Measurements from ENCODE around the gene RAP1GAP2.

The RAP1GAP2 gene

DNA sequence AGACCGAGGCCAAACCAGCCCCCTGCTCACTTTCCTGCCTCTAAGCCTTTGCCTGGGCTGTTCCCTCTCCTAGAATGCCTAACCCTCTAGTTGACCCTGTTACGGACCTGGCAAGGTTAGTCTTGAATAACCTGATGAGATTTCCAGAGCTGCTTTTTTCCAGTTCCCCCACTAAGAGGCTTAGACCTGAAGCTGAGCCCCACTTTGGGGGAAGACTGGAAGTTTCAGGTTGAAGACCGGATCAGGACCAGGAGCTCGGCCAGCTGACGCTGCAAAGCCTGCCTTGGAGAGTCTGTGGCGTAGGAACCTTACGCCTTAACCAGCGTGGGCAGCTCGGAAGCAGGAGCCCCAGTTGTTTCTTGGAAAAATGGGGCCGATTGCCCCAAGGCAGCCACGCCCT lies 137.4 kb downstream of the RAP1GAP2 start:
- no peak overlapping the region for H3K27ac ChIP-seq
- DNase-seq = no peak
- TF ChIP-seq, protein P1, sequence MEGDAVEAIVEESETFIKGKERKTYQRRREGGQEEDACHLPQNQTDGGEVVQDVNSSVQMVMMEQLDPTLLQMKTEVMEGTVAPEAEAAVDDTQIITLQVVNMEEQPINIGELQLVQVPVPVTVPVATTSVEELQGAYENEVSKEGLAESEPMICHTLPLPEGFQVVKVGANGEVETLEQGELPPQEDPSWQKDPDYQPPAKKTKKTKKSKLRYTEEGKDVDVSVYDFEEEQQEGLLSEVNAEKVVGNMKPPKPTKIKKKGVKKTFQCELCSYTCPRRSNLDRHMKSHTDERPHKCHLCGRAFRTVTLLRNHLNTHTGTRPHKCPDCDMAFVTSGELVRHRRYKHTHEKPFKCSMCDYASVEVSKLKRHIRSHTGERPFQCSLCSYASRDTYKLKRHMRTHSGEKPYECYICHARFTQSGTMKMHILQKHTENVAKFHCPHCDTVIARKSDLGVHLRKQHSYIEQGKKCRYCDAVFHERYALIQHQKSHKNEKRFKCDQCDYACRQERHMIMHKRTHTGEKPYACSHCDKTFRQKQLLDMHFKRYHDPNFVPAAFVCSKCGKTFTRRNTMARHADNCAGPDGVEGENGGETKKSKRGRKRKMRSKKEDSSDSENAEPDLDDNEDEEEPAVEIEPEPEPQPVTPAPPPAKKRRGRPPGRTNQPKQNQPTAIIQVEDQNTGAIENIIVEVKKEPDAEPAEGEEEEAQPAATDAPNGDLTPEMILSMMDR (IDR thresholded peaks at IDR 0.05; ENCODE audit: low read depth, low read length, missing control alignments) = no peak
- no peaks in the 10 kb centered on the region for H3K27me3 ChIP-seq (replicated peaks)
- in situ Hi-C loops (cut with HindIII; ENCODE audit: low pct_ligation_motif_present, low sequenced_read_pairs) = no loop called here
- no peak overlapping the region for H3K4me3 ChIP-seq (ENCODE audit: low read depth, low read length)
- no peaks in the 10 kb centered on the region for H3K36me3 ChIP-seq (replicated peaks)

DNA sequence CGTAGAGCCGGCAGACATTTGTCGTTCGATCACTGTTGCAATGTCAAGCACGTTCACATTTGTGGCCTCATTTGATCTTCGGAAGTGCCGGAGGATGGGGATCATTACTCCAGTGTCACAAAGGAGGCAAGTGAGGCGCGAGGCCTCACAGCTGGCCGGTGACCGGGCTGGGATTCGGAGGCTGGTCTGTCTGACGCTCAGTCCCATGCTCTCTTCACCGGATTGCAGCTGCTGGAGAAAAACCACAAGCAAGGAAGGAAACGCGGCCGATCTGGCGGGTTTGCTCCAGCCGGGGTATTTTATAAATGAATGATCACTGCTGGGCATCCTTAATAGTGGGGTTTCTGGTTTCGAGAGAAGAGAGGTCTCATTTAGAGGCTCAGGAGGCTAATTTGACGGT lies 139.4 kb downstream of the RAP1GAP2 start:
- Histone ChIP-seq H3K4me3 (ENCODE audit: low read depth, low read length) (no peak overlapping the region), H3K27me3 (replicated peaks) (no peaks in the 10 kb centered on the region), H3K27ac (no peak overlapping the region), H3K36me3 (replicated peaks) (no peaks in the 10 kb centered on the region)
- TF ChIP-seq, protein P1 (IDR thresholded peaks at IDR 0.05; ENCODE audit: low read depth, low read length, missing control alignments) = no peak
- in situ Hi-C loops (cut with HindIII; ENCODE audit: low pct_ligation_motif_present, low sequenced_read_pairs) = no loop called here
- no peak for DNase-seq

DNA sequence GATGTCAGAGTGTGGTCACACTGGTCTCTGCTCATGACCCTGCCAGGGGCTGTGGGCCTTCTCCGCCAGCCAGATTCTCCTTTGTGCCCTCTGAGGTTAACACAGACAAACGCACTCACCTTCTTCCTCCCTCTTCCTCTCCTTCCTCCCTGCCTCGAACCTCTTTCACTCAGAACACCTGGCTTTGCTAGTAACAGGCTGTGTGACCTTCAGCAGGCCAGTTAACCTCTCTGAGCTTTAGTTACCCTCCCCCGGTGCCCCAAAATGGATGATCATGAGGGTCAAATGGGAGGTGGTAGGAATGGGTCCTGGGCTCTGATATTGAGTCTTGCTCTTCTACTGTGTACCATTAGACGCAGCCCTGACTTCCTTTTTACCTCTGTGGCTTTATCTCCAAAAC lies 140.1 kb downstream of the RAP1GAP2 start:
- H3K4me3 ChIP-seq (ENCODE audit: low read depth, low read length) = no peak overlapping the region
- DNase-seq = no peak
- no peaks in the 10 kb centered on the region for H3K36me3 ChIP-seq (replicated peaks)
- in situ Hi-C loops (cut with HindIII; ENCODE audit: low pct_ligation_motif_present, low sequenced_read_pairs) = no loop called here
- TF ChIP-seq, protein P1 (IDR thresholded peaks at IDR 0.05; ENCODE audit: low read depth, low read length, missing control alignments) = no peak
- H3K27me3 ChIP-seq (replicated peaks) = no peaks in the 10 kb centered on the region
- H3K27ac ChIP-seq = no peak overlapping the region

DNA sequence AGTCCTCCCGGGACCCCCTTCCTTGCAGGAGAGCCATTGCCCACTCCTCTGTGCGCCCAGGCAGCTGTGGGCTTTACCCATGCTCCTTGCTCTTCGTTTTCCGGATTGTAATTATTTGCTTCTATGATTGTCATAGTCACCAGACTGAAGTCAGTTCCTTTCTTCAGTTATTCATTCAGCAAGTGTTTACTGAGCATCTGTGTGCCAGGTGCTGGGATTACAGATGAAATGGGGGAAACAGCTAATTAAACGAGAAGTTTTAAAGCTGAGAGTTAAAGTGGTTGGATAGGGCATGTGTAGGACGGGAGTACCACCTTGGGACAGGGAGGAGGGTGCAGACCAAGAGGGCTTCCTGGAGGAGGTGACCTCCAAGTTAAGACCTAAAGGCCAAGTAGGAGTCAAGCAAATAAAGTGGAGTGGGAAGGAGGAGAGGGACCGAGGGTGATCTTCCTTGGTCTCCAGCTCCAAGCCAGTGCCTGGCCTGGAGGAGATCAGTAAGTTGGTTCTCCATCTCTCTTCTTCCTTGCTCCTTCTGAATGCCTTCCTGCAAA lies 140.6 kb downstream of the RAP1GAP2 start:
- H3K36me3 ChIP-seq (replicated peaks) = no peaks in the 10 kb centered on the region
- TF ChIP-seq, protein P1 (IDR thresholded peaks at IDR 0.05; ENCODE audit: low read depth, low read length, missing control alignments) = no peak
- in situ Hi-C loops (cut with HindIII; ENCODE audit: low pct_ligation_motif_present, low sequenced_read_pairs) = no loop called here
- DNase-seq = no peak
- no peak overlapping the region for H3K27ac ChIP-seq
- H3K4me3 ChIP-seq (ENCODE audit: low read depth, low read length) = no peak overlapping the region
- no peaks in the 10 kb centered on the region for H3K27me3 ChIP-seq (replicated peaks)

DNA sequence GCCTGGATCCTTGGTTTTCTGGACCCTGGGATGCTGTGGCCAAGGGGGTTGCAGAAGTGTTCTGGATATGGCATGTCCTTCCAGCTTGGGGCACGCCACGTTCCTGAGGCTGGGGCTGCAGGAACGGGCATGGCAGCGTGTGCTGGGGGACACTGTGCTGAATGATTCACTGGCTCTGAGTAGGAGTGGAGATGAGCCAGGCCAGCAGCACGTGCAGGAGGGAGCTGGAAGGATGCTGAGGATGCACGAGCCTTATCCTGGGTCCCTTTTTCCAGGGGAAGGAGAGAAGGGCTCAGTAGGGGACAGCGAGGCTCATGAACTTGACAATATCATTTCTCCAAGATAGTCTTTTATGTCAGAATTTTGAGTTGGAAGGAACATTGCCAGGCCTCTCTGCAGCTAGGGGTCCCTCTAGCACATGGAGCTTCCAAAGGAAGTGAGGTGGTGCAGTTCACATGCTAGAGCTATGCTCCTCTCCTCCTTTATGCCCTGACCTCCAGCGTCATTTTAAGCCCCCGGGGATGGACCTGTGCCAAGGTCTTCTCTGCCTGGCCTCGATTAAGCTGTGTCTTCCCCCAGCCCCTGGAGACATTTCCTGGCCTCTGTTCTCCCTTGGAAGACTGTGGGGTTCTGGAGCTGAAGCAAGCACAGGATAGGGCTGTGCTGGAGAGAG lies 141.2 kb downstream of the RAP1GAP2 start:
- TF ChIP-seq, protein P1 (IDR thresholded peaks at IDR 0.05; ENCODE audit: low read depth, low read length, missing control alignments) = peak; percentile 61
- no peaks in the 10 kb centered on the region for H3K27me3 ChIP-seq (replicated peaks)
- H3K27ac ChIP-seq = no peak overlapping the region
- no peak overlapping the region for H3K4me3 ChIP-seq (ENCODE audit: low read depth, low read length)
- no peak for DNase-seq
- H3K36me3 ChIP-seq (replicated peaks) = no peaks in the 10 kb centered on the region
- in situ Hi-C loops (cut with HindIII; ENCODE audit: low pct_ligation_motif_present, low sequenced_read_pairs) = no loop called here
